SK-N-SH treated with all-trans-retinoic acid at 6 μM for 48 hours (cell line): Measurements from ENCODE around the gene CDC42EP1.

Experiments used
- ATAC-seq: fragments of 200-7000 bp; cut with Tn5 transposase; 3 replicates; pipeline ENCODE4 v1.9.1; 2020; ENCODE audit warnings: mild to moderate bottlenecking, moderate library complexity
- ARNTL ChIP-seq: fragments of 450-650 bp; formaldehyde crosslinking; IDR thresholded peaks from 2 replicates; pipeline ENCODE4 v1.5.0; 2020; ENCODE audit warnings: low read depth, mild to moderate bottlenecking, moderate library complexity, borderline replicate concordance
- BACH2 ChIP-seq: fragments of 250-450 bp; sonication (Bioruptor Pico); IDR thresholded peaks from 2 replicates; pipeline ENCODE4 v1.9.0; 2021; ENCODE audit warnings: mild to moderate bottlenecking, borderline replicate concordance
- CSDC2 ChIP-seq: fragments of 250-450 bp; sonication (Bioruptor Pico); IDR thresholded peaks from 2 replicates; pipeline ENCODE4 v1.5.0; 2020; ENCODE audit warnings: mild to moderate bottlenecking, moderate library complexity
- GLIS3 ChIP-seq: fragments of 250-450 bp; sonication (Bioruptor Pico); IDR thresholded peaks from 2 replicates; pipeline ENCODE4 v1.5.0; 2020; ENCODE audit warnings: mild to moderate bottlenecking, moderate library complexity
- ISL1 ChIP-seq: fragments of 250-450 bp; sonication (Bioruptor Pico); IDR thresholded peaks from 2 replicates; pipeline ENCODE4 v2.1.2; 2022; ENCODE audit warnings: mild to moderate bottlenecking, moderate library complexity
- OSR1 ChIP-seq: fragments of 250-450 bp; sonication (Bioruptor Pico); IDR thresholded peaks from 2 replicates; pipeline ENCODE4 v1.8.0; 2022; ENCODE audit warnings: moderate library complexity, mild to moderate bottlenecking, inconsistent platforms
- PPARA ChIP-seq: fragments of 250-450 bp; sonication (Bioruptor Pico); IDR thresholded peaks from 2 replicates; pipeline ENCODE4 v1.5.0; 2020; ENCODE audit warnings: mild to moderate bottlenecking, borderline replicate concordance
- RARB ChIP-seq: fragments of 250-450 bp; sonication (Bioruptor Pico); IDR thresholded peaks from 2 replicates; pipeline ENCODE4 v1.8.0; 2021; ENCODE audit warnings: mild to moderate bottlenecking, moderate library complexity
- SNAI2 ChIP-seq: fragments of 250-450 bp; sonication (Bioruptor Pico); IDR thresholded peaks from 2 replicates; pipeline ENCODE4 v1.5.0; 2020; ENCODE audit warnings: mild to moderate bottlenecking, moderate library complexity
- TCF4 ChIP-seq: fragments of 250-450 bp; sonication (Bioruptor Pico); IDR thresholded peaks from 2 replicates; pipeline ENCODE4 v1.8.0; 2021; ENCODE audit warnings: mild to moderate bottlenecking, moderate library complexity, borderline replicate concordance
- TOX ChIP-seq: fragments of 250-450 bp; sonication (Bioruptor Pico); IDR thresholded peaks from 2 replicates; pipeline ENCODE4 v1.8.0; 2021; ENCODE audit warnings: mild to moderate bottlenecking, moderate library complexity, borderline replicate concordance
- ZC3H10 ChIP-seq: fragments of 250-450 bp; sonication (Bioruptor Pico); IDR thresholded peaks from 2 replicates; pipeline ENCODE4 v1.5.1; 2021; ENCODE audit warnings: mild to moderate bottlenecking, moderate library complexity
- ZFP3 ChIP-seq: fragments of 250-450 bp; sonication (Bioruptor Pico); IDR thresholded peaks from 2 replicates; pipeline ENCODE4 v1.5.0; 2020; ENCODE audit warnings: mild to moderate bottlenecking, moderate library complexity
- ZFP30 ChIP-seq: fragments of 450-650 bp; formaldehyde crosslinking; IDR thresholded peaks from 2 replicates; pipeline ENCODE4 v1.5.0; 2022; ENCODE audit warnings: mild to moderate bottlenecking, moderate library complexity
- ZNF565 ChIP-seq: fragments of 450-650 bp; formaldehyde crosslinking; conservative IDR thresholded peaks from 2 replicates; pipeline ENCODE4 v1.5.0; 2020; ENCODE audit warnings: low read depth, mild to moderate bottlenecking, moderate library complexity
- ZNF8 ChIP-seq: fragments of 450-650 bp; formaldehyde crosslinking; IDR thresholded peaks from 2 replicates; pipeline ENCODE4 v1.5.0; 2020; ENCODE audit warnings: mild to moderate bottlenecking, moderate library complexity
- TF ChIP-seq, protein P1 (sequence below): fragments of 250-450 bp; sonication (Bioruptor Pico); IDR thresholded peaks from 2 replicates; pipeline ENCODE4 v1.5.0; 2020; ENCODE audit warnings: mild to moderate bottlenecking, moderate library complexity
- TF ChIP-seq, protein P2 (sequence below): fragments of 250-450 bp; sonication (Bioruptor Pico); IDR thresholded peaks from 2 replicates; pipeline ENCODE4 v1.5.1; 2020; ENCODE audit warnings: low read depth, mild to moderate bottlenecking, moderate library complexity
- TF ChIP-seq, protein P3 (sequence below): fragments of 250-450 bp; sonication (Bioruptor Pico); IDR thresholded peaks from 2 replicates; pipeline ENCODE4 v1.5.1; 2021; ENCODE audit warnings: mild to moderate bottlenecking, moderate library complexity
- TF ChIP-seq, protein P4 (sequence below): fragments of 250-450 bp; sonication (Bioruptor Pico); IDR thresholded peaks from 2 replicates; pipeline ENCODE4 v1.8.0; 2020; ENCODE audit warnings: mild to moderate bottlenecking, moderate library complexity, borderline replicate concordance

The CDC42EP1 gene

DNA sequence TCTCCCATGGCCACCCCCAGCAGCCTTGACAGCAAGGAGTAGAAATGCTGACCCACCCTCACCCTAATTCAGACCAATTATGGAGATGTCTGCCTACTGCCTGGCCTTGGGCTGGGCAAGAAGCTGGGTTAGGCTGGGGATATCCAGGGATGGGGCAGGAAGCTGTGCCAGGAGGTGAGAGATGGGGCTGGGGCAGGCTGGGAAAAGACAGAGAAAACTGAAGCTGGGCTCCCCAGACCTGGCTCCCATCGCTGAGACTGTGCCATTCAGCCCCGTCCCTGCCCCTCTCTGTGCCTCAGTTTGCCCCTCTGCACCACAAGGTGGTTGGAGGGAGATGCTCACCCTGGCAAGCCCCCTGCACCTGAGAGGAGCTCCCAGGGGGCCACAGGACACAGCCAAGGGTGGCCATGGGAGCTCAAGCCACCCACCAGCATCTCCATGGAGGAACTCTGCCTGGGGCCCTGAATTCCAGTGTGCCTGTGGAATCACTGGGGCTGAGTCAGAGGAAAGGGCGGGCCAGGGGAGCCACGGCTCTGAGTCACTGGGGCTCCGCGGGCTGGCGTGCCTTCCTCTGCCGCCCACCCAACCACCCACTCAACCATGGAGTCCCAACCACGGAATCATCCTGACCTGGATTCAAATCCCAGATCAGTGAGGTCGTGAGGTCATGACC lies 35.1 kb upstream of the CDC42EP1 start:
- TF ChIP-seq OSR1 (CRISPR knock-in tag) (no peak), CSDC2 (CRISPR knock-in tag) (no peak), TOX (CRISPR knock-in tag) (no peak), ZNF565 (CRISPR knock-in tag) (no peak), PPARA (CRISPR knock-in tag) (no peak), TCF4 (CRISPR knock-in tag) (no peak), ZFP3 (CRISPR knock-in tag) (no peak), BACH2 (CRISPR knock-in tag) (no peak), SNAI2 (CRISPR knock-in tag) (no peak), ZNF8 (CRISPR knock-in tag) (no peak), GLIS3 (CRISPR knock-in tag) (no peak), ZFP30 (CRISPR knock-in tag) (no peak), ZC3H10 (no peak), RARB (CRISPR knock-in tag) (no peak)
- TF ChIP-seq, protein P1, sequence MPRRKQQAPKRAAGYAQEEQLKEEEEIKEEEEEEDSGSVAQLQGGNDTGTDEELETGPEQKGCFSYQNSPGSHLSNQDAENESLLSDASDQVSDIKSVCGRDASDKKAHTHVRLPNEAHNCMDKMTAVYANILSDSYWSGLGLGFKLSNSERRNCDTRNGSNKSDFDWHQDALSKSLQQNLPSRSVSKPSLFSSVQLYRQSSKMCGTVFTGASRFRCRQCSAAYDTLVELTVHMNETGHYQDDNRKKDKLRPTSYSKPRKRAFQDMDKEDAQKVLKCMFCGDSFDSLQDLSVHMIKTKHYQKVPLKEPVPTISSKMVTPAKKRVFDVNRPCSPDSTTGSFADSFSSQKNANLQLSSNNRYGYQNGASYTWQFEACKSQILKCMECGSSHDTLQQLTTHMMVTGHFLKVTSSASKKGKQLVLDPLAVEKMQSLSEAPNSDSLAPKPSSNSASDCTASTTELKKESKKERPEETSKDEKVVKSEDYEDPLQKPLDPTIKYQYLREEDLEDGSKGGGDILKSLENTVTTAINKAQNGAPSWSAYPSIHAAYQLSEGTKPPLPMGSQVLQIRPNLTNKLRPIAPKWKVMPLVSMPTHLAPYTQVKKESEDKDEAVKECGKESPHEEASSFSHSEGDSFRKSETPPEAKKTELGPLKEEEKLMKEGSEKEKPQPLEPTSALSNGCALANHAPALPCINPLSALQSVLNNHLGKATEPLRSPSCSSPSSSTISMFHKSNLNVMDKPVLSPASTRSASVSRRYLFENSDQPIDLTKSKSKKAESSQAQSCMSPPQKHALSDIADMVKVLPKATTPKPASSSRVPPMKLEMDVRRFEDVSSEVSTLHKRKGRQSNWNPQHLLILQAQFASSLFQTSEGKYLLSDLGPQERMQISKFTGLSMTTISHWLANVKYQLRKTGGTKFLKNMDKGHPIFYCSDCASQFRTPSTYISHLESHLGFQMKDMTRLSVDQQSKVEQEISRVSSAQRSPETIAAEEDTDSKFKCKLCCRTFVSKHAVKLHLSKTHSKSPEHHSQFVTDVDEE = no peak
- TF ChIP-seq, protein P2, sequence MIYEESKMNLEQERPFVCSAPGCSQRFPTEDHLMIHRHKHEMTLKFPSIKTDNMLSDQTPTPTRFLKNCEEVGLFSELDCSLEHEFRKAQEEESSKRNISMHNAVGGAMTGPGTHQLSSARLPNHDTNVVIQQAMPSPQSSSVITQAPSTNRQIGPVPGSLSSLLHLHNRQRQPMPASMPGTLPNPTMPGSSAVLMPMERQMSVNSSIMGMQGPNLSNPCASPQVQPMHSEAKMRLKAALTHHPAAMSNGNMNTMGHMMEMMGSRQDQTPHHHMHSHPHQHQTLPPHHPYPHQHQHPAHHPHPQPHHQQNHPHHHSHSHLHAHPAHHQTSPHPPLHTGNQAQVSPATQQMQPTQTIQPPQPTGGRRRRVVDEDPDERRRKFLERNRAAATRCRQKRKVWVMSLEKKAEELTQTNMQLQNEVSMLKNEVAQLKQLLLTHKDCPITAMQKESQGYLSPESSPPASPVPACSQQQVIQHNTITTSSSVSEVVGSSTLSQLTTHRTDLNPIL (CRISPR knock-in tag) = no peak
- peak; percentile 96 for ATAC-seq

DNA sequence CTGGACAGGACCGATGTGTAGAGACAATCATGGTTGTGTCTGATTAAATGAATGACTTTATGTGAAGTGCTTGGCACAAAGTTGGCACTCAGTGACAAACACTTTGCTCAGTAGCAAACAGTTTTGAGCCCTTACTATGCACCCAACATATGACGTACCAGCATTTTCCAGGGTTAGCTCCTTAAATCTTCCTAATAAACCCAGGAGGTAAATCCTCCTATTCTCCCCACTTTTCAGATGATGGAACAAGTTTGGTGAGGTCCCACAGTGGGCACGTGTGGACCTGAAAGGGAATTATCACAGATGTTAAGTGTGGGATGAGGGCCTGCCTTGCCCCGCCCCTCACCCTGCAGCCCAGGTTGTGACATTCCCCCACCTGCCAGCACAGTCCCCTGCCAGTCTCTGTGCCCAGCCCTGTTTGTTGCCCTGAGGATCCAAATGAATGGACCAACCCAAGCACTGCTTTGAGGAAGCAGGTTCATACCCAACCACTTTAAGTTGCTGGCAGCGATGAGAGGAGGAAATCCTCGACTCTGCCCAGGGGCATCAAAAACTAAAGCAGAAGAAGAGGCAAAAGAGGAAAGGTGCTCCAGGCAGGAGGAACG lies 34.4 kb upstream of the CDC42EP1 start:
- ATAC-seq = peak; percentile 6; the same call in 2 of the 3 replicates
- no peak for TF ChIP-seq ZFP30 (CRISPR knock-in tag)
- TF ChIP-seq, protein P3, sequence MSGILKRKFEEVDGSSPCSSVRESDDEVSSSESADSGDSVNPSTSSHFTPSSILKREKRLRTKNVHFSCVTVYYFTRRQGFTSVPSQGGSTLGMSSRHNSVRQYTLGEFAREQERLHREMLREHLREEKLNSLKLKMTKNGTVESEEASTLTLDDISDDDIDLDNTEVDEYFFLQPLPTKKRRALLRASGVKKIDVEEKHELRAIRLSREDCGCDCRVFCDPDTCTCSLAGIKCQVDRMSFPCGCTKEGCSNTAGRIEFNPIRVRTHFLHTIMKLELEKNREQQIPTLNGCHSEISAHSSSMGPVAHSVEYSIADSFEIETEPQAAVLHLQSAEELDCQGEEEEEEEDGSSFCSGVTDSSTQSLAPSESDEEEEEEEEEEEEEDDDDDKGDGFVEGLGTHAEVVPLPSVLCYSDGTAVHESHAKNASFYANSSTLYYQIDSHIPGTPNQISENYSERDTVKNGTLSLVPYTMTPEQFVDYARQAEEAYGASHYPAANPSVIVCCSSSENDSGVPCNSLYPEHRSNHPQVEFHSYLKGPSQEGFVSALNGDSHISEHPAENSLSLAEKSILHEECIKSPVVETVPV (CRISPR knock-in tag) = no peak
- TF ChIP-seq ISL1 (CRISPR knock-in tag) = no peak
- TF ChIP-seq, protein P4, sequence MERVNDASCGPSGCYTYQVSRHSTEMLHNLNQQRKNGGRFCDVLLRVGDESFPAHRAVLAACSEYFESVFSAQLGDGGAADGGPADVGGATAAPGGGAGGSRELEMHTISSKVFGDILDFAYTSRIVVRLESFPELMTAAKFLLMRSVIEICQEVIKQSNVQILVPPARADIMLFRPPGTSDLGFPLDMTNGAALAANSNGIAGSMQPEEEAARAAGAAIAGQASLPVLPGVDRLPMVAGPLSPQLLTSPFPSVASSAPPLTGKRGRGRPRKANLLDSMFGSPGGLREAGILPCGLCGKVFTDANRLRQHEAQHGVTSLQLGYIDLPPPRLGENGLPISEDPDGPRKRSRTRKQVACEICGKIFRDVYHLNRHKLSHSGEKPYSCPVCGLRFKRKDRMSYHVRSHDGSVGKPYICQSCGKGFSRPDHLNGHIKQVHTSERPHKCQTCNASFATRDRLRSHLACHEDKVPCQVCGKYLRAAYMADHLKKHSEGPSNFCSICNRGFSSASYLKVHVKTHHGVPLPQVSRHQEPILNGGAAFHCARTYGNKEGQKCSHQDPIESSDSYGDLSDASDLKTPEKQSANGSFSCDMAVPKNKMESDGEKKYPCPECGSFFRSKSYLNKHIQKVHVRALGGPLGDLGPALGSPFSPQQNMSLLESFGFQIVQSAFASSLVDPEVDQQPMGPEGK (CRISPR knock-in tag) = no peak
- TF ChIP-seq, protein P1 = no peak
- TF ChIP-seq, protein P2 (CRISPR knock-in tag) = no peak
- TF ChIP-seq SNAI2 (CRISPR knock-in tag) = no peak
- no peak for TF ChIP-seq ZC3H10
- TF ChIP-seq ARNTL (CRISPR knock-in tag) = no peak
- TF ChIP-seq CSDC2 (CRISPR knock-in tag) = no peak
- no peak for TF ChIP-seq ZNF565 (CRISPR knock-in tag)
- TF ChIP-seq PPARA (CRISPR knock-in tag) = no peak
